Right lobe of liver (tissue), 4 donors: ENCODE measurements around the gene SMIM31.

Experiments
- POLR2A ChIP-seq: fragments of 450-650 bp; IDR thresholded peaks from one replicate; pipeline ENCODE4 v1.6.1; 2017; ENCODE audit warnings: antibody characterized with exemption, mild to moderate bottlenecking
- TF ChIP-seq, protein P1 (sequence below), 4 donors: fragments of 200-600 bp in 3 of 4; fragments of 450-650 bp in 1 of 4; IDR thresholded peaks; one replicate each; pipeline versions ENCODE4 v1.5.1 to v1.8.0; 2016 to 2022; ENCODE audit warnings: antibody characterized with exemption in 4 of 4, mild to moderate bottlenecking in 2 of 4
- donor health status: DM: no; HTN: no; CAD: no.
- donor health status: DM: no; HTN: no; CAD: no.
- donor health status: DM: no; HTN: yes; CAD: no.

- TF ChIP-seq, protein P1, sequence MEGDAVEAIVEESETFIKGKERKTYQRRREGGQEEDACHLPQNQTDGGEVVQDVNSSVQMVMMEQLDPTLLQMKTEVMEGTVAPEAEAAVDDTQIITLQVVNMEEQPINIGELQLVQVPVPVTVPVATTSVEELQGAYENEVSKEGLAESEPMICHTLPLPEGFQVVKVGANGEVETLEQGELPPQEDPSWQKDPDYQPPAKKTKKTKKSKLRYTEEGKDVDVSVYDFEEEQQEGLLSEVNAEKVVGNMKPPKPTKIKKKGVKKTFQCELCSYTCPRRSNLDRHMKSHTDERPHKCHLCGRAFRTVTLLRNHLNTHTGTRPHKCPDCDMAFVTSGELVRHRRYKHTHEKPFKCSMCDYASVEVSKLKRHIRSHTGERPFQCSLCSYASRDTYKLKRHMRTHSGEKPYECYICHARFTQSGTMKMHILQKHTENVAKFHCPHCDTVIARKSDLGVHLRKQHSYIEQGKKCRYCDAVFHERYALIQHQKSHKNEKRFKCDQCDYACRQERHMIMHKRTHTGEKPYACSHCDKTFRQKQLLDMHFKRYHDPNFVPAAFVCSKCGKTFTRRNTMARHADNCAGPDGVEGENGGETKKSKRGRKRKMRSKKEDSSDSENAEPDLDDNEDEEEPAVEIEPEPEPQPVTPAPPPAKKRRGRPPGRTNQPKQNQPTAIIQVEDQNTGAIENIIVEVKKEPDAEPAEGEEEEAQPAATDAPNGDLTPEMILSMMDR (IDR thresholded peaks at IDR 0.05) = no peak
- no peak for TF ChIP-seq POLR2A
Measured at GRCh38 chr4:164761241-164761640, 7.3 kb downstream of the SMIM31 start.
